Right renal pelvis (tissue), 4 donors: ENCODE data around the gene TP63. TPM values are rescaled to one million over a fixed set of nuclear protein-coding genes. Genes with fewer than 3 reads are reported as not detected.

Experiments used
- DNase-seq, 4 donors: peaks; one replicate each; pipeline ENCODE4 v3.0.0-alpha.2; 2013; ENCODE audit warnings: low read depth in 4 of 4, low spot score in 3 of 4, missing footprints in 1 of 4
- polyA plus RNA-seq, 4 donors: library from polyadenylated mRNA; unstranded; fragments of 120-200 nt; gene quantifications; one replicate each; pipeline ENCODE4 v1.2.1, GENCODE V29; 2013; ENCODE audit not compliant: insufficient read length in 4 of 4

TP63 gene
- polyA plus RNA-seq, 4 donors: 0.91 to 3.1 (median 1.7) TPM

DNA sequence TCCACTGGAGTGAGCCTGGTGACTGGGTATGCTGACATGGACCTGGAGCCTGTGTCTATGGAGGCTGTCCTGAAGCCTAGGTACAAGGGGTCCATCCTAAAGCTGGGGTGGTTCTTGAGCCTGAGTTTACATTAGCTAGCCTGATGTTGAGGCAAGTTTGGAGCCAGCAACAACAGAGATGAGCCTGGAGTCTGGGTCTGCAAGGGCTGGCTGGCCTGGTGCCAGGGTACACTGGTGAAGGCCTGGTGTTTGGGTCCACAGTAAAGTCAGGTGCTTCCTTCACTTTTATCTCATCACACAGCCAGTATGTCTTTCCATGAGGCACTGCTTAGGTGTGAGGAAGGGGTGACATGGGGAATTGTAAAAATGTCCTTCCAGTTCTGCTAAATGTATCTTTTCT lies 49.5 kb downstream of the TP63 start:
- no peak for DNase-seq

- no peak for DNase-seq
Measured at GRCh38 chr3:189683546-189684255, 52.5 kb downstream of the TP63 start.

GRCh38 chr3:189684317-189684716 lies 53.1 kb downstream of the TP63 start:
- DNase-seq: no peak

- no peak for DNase-seq
Measured at GRCh38 chr3:189685291-189685690, 54.1 kb downstream of the TP63 start.

DNA sequence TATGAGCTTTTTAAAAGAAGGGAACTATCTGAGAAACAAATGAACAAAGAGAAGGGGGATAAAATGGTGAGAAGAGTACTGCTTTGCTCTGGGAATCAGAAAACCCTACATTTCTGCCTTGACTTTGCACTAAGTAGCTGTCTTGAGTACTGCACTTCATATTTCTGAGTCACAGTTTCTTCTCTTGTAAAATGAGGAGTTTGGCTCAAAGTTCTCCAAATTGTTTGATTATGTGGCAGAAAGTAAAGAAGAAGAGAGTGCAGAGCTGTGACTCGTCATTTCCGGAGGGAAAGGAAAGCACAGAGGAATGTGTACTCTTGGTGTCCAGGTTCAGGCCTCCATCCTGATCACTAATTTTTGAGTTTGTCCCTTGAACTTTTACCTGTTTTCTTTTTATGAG lies 54.7 kb downstream of the TP63 start:
- no peak for DNase-seq

- no peak for DNase-seq
Measured at GRCh38 chr3:189687475-189687874, 56.3 kb downstream of the TP63 start.

DNA sequence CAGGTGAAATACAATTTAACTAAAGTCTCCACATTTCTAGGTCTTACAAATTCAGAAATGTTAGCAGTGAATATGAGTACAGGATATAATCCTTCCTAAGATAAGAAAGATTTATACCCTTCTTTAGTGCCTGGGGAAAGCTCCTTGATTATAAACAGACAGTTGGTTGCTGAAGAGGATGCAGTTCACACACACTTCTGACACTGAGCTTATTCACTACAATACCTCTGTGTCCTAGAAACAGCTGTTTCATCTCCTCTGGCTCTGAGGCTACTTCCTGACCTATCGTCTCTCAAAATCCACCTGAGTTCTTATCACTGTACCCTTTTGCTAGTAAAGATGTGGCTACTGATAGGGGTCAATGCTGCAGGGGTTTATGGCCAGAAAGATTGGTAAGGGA lies 57.1 kb downstream of the TP63 start:
- no peak for DNase-seq

DNA sequence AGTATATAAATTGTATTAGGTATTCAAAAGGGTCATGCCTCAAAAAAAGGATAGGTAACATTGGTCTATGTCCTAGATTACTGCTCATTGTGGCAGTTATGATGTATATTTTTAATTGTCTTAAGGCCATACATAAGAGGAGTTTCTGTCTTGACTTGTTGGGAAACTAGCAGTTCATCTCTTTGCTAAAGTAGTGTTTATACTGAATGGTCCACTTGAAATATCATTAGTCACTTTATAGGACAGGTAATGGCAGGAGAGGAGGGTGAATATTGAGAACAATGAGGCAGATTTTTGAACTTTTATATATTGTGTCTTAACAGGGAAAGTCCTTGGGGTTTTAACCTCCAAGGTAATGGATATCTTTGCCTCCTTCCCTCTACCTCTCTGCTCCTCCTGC lies 58.4 kb downstream of the TP63 start:
- DNase-seq: no peak

GRCh38 chr3:189690237-189690636 lies 59.0 kb downstream of the TP63 start:
- no peak for DNase-seq

GRCh38 chr3:189690672-189691071 lies 59.5 kb downstream of the TP63 start:
- no peak for DNase-seq

- DNase-seq: no peak
Measured at GRCh38 chr3:189695400-189695799, 64.2 kb downstream of the TP63 start.

GRCh38 chr3:189698811-189699210 lies 67.6 kb downstream of the TP63 start:
- no peak for DNase-seq

DNA sequence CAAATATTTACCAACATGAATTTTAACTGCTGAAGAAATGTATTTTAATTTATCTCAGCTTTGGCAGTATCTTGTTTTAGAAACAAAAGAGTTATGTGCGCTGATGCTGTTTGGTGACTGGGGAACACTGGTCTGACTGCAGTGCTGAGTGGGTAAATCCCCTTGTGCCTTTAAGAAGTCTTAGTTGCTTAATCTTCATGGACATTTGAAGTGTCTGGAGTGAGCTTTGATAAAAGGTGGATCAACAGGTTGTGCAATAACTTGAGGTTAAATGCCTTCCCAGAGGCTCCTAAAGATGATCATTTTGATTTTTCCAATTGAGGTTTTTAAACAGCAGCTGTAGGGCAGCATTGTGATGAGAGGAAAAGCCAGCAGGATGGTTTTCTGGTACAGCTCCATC lies 68.7 kb downstream of the TP63 start:
- no peak for DNase-seq

GRCh38 chr3:189702066-189702646 lies 71.0 kb downstream of the TP63 start:
- no peak for DNase-seq

DNA sequence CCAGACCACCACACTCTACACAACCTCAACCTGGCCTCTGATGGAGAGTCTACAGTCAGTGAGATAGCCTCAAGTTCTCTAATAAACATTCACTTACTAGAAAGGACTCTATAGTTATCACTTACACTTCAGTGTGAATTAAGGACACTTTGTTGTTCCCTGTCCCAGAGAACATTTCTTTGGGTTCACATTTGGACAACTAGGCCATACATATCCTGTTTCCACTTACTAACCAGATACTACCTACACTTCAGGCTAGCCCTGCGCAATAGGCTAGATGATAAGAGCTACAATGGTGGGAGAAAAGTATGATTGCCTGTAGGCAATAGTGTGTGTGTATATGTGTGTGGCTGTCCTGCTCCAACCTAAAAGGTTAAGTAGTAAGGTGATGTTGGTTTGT lies 72.7 kb downstream of the TP63 start:
- DNase-seq: no peak

- DNase-seq: no peak
Measured at GRCh38 chr3:189708375-189708774, 77.2 kb downstream of the TP63 start.

DNA sequence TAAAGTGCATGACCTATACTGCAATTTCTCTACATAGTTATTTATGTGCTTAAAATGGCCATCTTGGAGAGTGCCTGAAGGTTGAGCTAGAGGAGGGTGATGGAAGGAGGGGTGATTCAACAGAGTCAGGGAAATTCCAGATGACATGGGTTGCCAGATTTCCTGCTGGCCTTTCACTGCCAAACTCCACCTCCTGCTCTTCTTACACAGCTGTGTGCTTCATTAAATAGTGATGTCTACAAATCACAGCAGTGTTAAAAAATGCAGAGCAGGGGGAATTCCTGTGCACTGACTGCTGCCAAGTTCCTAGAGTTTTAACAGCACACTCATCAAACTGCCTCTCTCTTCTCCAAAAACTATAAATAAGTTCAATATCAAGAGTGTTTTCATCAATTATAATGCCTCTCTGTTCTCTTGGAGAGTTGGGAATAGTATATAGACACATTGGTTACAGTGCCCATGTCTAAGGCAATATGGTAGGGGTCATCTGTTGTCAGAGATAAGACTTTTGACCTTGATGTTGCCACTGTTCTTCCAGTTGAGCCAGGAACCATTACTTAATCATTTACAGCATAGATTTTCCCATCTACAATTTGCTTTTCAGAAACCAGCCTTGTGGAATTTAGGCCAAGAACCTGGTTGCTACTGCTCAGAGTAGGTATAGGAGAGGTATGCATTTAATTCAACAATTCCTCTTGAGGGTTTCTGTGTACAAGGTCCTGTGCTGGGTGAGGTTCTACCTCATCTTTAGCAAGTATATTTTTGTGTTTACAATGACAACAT lies 79.6 kb downstream of the TP63 start:
- DNase-seq: peak; percentile 35 to 61 (median 53)

DNA sequence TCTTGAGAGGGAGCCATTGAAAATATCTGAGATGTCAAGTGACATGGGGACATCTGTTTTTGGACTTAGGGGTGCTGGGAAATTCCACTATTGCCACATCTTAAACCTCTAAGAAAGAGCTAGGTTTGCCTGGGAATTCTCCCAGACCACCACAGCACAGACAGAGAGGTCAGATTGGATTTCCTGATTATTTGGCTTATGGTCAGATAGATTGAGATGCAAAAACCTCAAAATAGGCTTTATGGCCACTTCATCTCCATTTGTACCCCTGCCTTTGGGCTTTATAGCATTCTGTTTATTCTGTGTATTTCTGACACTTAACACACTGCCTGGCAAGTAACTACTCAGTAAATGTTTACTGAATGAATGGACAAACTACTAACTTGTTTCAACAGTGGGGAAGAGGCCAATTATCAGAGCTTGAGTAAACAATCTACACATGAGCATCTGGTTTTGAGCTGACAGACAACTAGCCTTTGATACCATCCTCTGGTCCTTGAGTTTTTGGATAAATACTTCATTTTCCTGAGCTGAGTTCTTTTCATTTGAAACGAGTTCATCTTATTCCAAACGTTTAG lies 81.8 kb downstream of the TP63 start:
- no peak for DNase-seq

DNA sequence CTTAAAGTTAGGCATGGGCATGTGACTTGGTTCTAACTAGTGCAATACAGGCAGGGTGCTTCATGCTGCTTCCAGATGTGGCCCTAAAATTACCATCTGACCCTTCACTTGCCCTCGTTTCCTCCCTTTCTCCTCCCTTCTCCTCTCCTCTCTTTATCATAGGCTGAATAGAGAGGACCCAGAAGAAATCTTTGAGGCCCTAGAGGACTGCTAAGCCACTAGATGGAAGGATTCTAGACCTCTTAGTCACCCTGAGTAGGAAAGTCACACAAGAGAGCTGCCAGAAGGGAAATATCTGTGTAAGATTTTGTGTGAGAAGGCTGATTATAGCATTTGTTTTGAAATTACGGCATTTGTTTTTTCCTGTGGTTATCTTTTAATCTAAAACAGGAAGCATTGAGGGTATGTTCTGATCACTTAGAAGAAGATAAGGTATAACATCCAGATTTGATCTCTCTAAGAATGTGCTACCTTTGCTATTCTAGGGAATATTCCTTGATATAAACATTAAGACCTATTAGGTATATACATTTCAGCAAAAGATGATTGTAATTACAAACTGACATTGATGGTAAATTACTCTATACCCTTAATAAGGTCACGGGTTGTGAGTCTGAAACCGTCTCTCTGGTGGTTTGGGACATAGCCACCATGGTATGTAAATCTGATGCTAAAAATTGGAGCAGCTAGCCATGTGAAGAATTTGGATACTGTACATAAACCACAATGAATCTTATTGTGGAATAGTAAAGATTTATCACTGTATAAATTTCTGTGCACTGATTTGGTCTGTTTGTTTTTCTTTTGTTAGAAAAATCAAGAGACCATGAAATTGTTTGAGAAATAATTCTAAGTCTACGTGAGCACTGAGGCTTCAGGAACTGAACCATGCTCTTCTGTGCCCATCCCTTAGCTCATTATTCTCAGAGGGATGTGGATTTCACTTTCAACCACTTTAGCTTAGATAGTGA lies 84.1 kb downstream of the TP63 start:
- no peak for DNase-seq

DNA sequence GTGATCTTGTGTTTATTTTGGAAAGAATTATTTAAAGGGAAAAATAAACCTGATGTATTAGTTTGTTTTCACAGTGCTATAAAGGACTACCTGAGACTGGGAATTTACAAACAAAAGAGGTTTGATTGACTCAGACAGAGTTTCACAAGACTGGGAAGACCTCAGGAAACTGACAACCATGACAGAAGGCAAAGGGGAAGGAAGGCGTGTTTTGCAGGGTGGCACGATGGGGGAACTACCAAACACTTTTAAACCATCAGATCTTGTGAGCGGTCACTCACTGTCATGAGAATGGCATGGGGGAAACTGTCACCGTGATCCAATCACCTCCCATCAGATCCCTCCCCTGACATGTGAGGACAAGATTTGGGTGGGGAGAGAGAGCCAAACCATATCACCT lies 87.0 kb downstream of the TP63 start:
- DNase-seq: no peak
